GM20431 (cell line): Measurements from ENCODE around the gene PGGT1B.

Experiments
- in situ Hi-C: fragments of 300-500 bp; cut with MseI, MboI; formaldehyde crosslinking; loops from one replicate; pipeline ENCODE4 v1.15.0; 2020; ENCODE audit warnings: low sequenced_read_pairs; ENCODE audit not compliant: unreplicated experiment

Gene PGGT1B

GRCh38 chr5:115263078-115263380 lies 352 bp upstream of the PGGT1B start:
- in situ Hi-C loops: no loop called here

DNA sequence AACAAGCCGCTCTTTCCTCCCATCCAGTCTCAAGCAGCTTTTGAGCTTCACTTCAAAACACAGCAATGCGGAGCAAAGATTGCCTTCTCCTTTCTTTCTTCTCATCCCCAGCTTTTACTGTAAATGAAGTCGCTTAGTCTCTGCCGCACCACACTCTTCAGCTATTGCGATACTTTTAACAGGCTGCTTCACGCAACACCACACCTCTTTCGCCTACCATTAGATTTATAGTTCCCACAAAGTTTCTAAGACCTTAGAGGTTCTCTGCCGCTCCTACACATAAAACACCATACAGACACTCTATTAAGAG lies 711 bp downstream of the PGGT1B start:
- in situ Hi-C loops: no loop called here

GRCh38 chr5:115260248-115260647 lies 2.4 kb downstream of the PGGT1B start:
- in situ Hi-C loops: no loop called here

GRCh38 chr5:115257981-115258380 lies 4.7 kb downstream of the PGGT1B start:
- in situ Hi-C loops: no loop called here

GRCh38 chr5:115249379-115249778 lies 13.3 kb downstream of the PGGT1B start:
- in situ Hi-C loops: loop anchor here (10.0 kb wide), 1 partner anchor 155 kb away; no protein-coding TSS in a partner anchor

DNA sequence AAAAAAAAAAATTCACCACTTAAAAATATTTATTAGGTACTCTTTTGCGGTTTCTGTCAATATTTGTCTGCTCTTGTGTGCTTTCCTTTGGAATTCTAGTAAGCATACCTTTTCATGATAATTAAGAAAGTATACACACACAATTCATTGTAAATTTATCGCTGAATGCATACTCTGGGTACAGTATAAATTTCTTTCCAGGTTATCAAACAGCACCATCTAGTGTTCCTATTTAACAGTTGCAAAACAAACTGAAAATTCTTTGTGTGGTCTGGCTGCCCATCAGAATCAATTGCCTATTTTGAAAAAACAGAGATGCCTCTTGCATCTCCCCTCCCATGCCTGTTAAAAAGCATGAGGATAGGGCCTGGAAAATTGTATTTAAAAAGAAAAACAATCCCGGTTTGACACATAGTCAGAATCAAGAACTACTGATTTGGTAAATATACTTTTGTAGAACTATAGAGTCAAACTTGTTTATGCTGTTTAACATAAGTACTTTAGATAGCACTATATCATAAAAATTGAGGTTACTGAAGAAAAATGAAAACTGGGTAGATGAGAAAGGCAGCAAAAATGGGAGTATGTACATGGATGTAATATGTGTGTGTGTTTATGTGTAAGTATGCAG lies 16.2 kb downstream of the PGGT1B start:
- in situ Hi-C loops: loop anchor here (10.0 kb wide), 1 partner anchor 152 kb away; no protein-coding TSS in a partner anchor

DNA sequence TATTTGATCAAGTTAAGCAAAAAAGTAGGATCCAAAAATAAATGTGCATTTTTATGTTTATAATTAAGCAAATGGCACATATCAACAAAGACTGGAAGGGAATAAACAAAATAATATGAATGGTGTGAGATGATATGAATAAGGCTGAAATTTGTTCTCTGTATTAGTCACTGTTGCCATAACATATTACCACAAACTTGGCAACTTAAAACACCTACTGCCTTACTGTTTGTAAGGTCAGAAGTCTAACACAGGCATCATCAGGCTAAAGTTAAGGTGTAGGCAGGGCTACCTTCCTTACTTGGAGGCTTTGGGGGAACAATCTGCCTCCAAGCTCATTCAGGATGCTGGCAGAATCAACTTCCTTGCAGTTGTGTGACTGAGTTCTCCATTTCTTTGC lies 19.3 kb downstream of the PGGT1B start:
- in situ Hi-C loops: loop anchor here (10.0 kb wide), 1 partner anchor 149 kb away; no protein-coding TSS in a partner anchor

GRCh38 chr5:115241881-115242642 lies 20.6 kb downstream of the PGGT1B start:
- in situ Hi-C loops: loop anchor here (10.0 kb wide), 1 partner anchor 147 kb away; no protein-coding TSS in a partner anchor

- in situ Hi-C loops: no loop called here
These were observed 25.6 kb downstream of the PGGT1B start for GRCh38 chr5:115237066-115237465.

DNA sequence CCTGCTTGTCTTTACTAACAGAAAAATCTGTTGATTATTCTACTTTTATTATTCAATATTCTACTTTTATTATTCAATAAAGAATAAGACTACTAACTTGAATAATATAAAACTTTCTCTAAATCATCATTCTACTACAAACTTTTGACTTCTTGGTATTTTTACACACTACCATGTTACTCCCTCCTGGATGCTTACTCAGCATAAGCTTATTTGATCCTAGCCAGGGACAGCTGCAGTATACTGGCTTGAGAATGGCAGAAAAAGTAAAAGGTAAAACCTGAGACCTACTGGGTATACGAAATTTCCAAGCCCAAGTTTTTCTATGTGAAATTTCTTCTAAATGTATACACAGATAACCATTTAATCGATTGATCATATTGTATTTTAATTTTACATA lies 26.1 kb downstream of the PGGT1B start:
- in situ Hi-C loops: no loop called here

- in situ Hi-C loops: no loop called here
These were observed 31.1 kb downstream of the PGGT1B start for GRCh38 chr5:115231598-115231997.

DNA sequence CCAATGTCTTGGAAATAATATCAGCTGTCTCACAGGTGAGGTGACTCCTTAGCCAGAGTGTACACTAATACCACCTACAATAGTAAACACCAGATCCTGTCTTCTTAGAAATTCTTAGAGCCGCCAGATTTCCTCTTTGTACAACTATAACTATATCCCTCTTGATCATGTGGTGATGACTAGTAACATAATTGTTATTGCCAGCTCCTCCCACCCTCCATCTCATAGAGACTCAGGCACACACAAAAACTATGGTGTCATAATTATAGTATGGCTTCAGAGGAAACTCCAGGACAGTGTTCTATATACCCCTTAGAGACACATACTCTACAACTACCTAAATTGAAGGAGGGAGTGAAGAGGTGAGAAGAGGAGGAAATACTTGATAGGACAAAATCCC lies 33.1 kb downstream of the PGGT1B start:
- in situ Hi-C loops: no loop called here

- in situ Hi-C loops: no loop called here
These were observed 35.4 kb downstream of the PGGT1B start for GRCh38 chr5:115227281-115227680.

DNA sequence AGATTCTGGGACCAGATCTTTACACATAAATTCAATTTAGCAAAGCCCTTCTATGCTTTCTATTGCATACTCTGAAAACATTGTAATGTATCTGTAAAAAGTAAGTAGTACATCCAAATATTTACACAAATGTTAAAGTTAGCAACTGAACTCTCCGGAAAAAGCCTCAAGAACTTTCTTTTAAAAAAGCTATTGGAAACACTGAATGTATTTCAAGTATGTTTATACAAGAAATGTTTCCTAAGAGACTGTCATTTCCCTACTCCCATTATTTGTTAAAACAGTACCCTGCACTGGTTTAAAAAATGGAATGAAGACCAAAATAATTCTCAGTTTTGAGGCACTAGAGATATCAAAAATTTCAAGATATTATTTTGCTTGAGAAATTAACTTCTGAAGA lies 48.1 kb downstream of the PGGT1B start:
- in situ Hi-C loops: no loop called here

DNA sequence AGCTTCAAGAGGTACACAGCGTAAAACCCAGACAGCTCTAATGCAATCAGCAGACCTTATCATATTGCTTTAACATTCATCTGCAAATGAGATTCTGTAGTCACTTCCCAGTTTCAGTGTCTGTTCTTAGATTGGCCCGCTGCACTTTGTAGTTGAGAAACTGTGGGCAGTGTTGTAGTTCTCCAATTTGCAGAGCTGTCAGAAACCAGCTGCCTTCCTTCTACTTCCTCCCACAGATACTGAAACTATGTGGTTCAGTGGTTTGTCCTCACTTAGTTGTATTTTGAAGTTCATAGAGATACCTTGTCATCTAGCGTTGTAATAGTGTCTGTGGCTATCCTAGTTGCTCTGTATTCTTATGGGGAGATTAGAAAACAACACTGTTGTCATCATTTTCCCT lies 53.4 kb downstream of the PGGT1B start:
- in situ Hi-C loops: no loop called here

- in situ Hi-C loops: no loop called here
These were observed 59.7 kb downstream of the PGGT1B start for GRCh38 chr5:115202952-115203351.

GRCh38 chr5:115196161-115196560 lies 66.5 kb downstream of the PGGT1B start:
- in situ Hi-C loops: no loop called here

DNA sequence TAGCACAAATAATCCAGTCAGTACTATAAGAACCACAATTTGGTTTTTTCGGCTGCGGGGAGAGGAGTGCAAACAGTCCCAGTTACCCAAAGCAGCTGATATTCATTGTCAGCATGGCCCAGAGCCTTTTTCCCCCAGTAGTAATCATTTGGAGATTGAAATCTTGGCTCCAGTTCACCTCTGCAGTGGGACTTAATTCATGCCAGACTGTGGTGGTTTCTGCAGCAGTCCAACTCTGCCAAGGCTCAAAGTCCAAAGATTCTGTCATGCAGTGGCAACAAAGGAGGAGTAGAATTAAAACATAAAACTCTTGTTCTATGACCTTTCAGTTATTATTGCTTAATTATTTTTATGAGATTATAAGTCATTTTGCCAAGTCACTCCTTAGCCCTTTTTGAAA lies 68.0 kb downstream of the PGGT1B start:
- in situ Hi-C loops: no loop called here

DNA sequence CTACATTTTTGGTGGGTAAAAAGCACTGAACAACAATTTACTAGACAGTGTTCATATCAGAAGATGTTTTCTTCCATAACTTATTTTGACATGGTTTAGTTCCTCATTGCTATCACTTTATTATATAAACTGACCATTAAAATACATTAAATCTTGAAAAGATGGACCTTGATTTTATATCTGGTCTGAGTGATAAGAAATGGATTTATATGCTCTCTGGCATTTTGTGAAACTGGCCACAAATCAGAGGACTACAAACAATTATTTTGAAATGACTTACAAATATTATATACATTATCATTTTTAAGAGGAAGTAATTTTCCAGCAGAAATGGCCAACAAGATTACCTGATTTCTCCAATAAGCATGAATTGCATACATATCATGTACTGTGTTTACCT lies 69.4 kb downstream of the PGGT1B start:
- in situ Hi-C loops: no loop called here

DNA sequence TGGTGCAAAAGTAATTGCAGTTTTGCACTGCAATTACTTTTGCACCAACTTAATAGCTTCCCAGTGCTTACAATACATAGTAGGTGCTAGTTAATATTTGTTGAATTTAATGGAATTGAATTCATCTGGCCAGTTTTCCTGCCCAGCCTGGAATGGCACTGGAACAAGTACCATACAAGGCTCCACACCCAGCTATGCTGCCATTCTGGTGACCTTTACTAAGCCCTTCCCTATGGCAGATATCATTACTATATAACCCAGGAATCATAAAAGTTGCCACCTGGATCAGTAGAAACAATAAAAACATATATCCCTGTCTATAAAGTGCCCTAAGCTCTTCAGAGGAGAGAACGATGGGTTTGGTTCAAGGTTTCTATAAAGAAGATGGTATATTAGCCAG lies 70.6 kb downstream of the PGGT1B start:
- in situ Hi-C loops: no loop called here

DNA sequence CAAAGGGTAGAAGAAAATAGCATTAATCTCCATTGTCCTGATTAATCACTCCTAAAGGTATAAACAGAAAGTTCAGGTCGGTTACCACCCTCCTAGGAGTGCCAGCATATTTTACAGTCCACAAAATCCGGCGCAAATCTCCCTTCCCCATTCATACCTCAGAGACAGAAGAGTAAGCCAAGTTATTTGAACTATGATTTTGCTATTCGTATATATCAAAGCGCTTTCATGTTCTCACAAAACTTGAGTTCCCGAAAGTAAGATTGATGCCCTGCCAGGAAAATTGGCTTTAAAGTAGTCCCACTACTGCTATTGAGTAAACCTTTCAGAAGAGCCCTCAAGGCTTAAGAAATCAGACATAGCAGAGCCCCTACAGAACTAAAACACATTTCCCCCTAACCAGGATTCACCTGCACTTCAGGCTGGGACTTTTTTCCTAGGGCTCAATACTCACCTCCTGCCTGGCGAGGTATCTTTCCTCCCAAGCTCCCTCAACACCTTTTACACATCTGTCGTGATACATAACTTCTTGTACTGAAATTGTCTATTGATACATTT lies 71.1 kb downstream of the PGGT1B start:
- in situ Hi-C loops: no loop called here

DNA sequence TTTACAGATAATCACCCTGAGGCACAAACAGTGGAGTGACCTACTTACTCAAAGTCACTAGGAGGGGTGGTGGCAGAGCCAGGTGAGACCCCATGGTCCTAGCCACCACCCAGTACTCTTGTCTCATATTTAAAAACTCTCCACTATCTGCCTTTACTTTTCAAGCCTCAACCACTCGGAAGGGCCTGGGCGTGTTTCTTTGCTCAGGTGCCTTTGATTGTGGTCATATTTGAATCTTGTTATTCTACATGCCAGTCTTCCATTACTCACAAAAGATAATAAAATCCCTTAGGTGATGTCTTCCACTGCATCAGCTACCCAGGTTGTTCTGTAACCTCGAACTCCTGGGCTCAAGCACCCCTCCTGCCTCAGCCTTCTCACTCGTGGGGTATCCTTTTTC lies 72.3 kb downstream of the PGGT1B start:
- in situ Hi-C loops: no loop called here
